ENCODE measurements around the gene SREBF2. TPM values are rescaled to one million over a fixed set of nuclear protein-coding genes. Genes with fewer than 3 reads are reported as not detected.
"Not testable (repeated sequence)": the region's sequence is repeated elsewhere in the genome, so short reads cannot be mapped to it uniquely, and the experiment has no call there.

Gene SREBF2
- total RNA-seq, 2 experiments from 2014 or later: 101 to 105 TPM

DNA sequence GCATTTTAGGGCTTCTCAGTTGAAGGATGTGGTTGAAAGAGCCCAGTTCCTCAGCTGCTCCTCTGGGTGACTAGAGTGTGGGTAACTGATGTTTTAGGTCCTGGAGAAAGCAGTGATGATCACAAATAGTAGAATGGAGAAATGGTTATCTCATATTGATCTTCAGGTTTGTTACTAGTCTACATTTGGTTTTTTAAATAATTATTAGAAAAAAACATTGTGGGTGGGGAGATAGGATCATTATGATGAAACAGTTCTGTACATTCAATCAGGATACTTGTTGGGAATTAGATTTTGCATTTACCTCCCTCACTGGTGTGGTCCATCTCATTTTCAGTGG, 24.9 kb downstream of the SREBF2 start:
- POLR2A ChIA-PET: interaction anchor here (0.6 to 1.8 kb wide), 9 partner anchors 13 to 758 kb away, joined by 3 to 13 read pairs (median 4); partner anchors contain the start of gene SREBF2
- CTCF ChIA-PET: interaction anchor here (0.7 to 4.0 kb wide), 18 partner anchors 9 to 161 kb away, joined by 3 to 20 read pairs (median 4); partner anchors contain the start of genes CENPM and SREBF2
- Mint-ChIP-seq H3K27me3 (no peaks in the 10 kb centered on the region), H3K36me3 (ENCODE audit: low read depth) (peaks cover 29% of the 10 kb centered on the region), H3K9me3 (ENCODE audit: low read depth) (no peaks in the 10 kb centered on the region), H3K4me1 (peaks cover 79% of the 10 kb centered on the region), H3K27ac (peak overlapping the region; percentile 95), H3K4me3 (no peak overlapping the region)
- no peak for ATAC-seq
- intact Hi-C loops (cut with DNase I, micrococcal nuclease): loop anchor here (1.0 to 5.0 kb wide), 8 partner anchors 15 to 907 kb away; partner anchors contain the start of genes CCDC134 (in 1 of the 2), MEI1 (in 1 of the 2), RBX1 (in 1 of the 2) and SREBF2 (in 1 of the 2)
- DNase-seq: no peak

DNA sequence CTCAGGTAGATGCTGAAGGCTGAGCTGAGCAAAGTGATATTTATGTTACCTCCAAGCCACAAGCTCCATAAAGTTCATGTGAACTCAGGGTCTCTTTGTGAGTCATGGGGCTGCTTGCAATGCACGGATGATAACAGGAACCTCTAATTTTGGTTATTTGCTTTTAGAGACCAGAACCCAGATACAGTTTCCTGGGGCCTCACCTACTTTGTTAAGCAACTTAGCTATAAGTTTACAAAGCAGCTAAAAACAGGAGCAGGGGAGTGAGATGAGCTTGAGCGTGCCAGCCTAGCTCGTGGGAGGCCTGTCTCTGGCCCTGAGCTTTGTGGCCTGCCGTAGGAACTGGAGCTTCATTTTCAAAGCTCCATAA, 29.2 kb downstream of the SREBF2 start:
- intact Hi-C loops (cut with DNase I, micrococcal nuclease): loop anchor here (1.0 kb wide), 4 partner anchors 11 to 78 kb away; partner anchors contain the start of gene SREBF2 (in 1 of the 2)
- Mint-ChIP-seq H3K27ac (peak overlapping the region; percentile 95), H3K4me3 (peak overlapping the region; percentile 66), H3K9me3 (ENCODE audit: low read depth) (no peaks in the 10 kb centered on the region), H3K27me3 (no peaks in the 10 kb centered on the region), H3K36me3 (ENCODE audit: low read depth) (peaks cover 33% of the 10 kb centered on the region), H3K4me1 (peaks cover 85% of the 10 kb centered on the region)
- ATAC-seq (peak; percentile 61), DNase-seq (peak; percentile 74)
- ChIA-PET POLR2A (interaction anchor here (0.6 to 2.7 kb wide), 24 partner anchors 10 to 229 kb away, joined by 3 to 62 read pairs (median 6); partner anchors contain the start of genes CCDC134, CENPM, NDUFA6 and SREBF2), CTCF (interaction anchor here (0.6 to 2.9 kb wide), 22 partner anchors 10 to 582 kb away, joined by 3 to 30 read pairs (median 4); partner anchors contain the start of genes CCDC134 and SREBF2)

DNA sequence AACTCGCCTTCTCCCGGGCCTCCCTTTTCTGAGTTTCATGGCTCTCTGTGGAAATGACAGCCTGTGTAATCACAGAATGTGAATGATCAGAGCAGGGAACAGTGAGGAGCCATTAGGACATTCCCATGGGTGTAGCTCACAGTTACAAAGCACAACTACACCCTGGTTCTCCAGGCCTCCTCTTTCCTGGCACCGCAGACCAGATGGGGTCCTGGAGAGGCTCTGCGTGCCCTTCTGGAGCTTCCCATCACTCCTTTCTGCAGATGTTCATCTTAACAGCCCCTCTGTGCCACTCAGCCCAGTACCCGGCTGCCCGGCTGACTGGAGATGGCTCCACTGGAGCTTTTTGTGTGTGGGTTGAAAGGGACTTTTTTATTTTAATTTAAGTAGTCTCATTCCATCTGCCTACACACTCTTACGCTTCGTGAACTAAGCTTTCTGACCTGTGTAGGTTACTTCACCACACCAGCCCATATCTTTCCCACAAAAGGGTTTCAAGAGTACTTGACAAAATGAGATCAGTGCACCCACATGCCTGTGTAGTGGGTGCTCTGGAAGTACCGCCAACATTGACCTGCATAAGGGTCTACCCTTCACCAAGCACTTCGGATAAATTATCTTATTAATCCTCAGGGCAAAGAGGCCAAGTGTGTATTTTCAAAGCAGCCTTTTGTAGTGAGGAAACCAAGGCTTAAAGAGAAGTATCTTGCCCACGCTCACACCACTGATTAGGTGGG, 29.8 kb downstream of the SREBF2 start:
- Mint-ChIP-seq H3K4me1 (peaks cover 81% of the 10 kb centered on the region), H3K27me3 (no peaks in the 10 kb centered on the region), H3K36me3 (ENCODE audit: low read depth) (peaks cover 36% of the 10 kb centered on the region), H3K27ac (peak overlapping the region; percentile 95), H3K4me3 (peak overlapping the region; percentile 66), H3K9me3 (ENCODE audit: low read depth) (no peaks in the 10 kb centered on the region)
- ChIA-PET POLR2A (interaction anchor here (0.6 to 2.7 kb wide), 24 partner anchors 9 to 228 kb away, joined by 3 to 62 read pairs (median 6); partner anchors contain the start of genes CCDC134, CENPM, NDUFA6 and SREBF2), CTCF (interaction anchor here (0.6 to 2.9 kb wide), 24 partner anchors 9 to 1795 kb away, joined by 3 to 30 read pairs (median 4); partner anchors contain the start of genes CCDC134 and SREBF2)
- ATAC-seq: peak; percentile 72
- intact Hi-C loops (cut with DNase I, micrococcal nuclease): loop anchor here (1.0 kb wide), 4 partner anchors 11 to 78 kb away; partner anchors contain the start of gene SREBF2 (in 1 of the 2)
- DNase-seq: peak; percentile 79

DNA sequence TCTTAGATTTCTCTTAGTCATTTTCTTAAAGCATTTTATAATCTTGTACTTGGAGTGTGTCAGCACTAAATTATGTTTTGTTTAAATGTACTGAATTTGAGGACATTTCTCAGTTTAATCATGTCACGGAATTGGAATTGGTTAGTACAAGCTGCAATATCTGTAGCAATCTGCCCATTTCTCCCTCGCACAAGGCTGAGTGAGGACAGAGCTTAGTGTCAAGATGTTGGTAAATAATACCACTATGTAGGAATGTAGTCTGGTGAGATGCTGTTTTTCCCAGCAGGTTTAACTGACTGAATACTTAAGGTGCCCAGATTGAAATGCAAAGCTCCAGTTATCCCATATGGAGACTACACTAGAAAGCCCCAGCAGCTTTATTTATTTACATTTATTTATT, 30.6 kb downstream of the SREBF2 start:
- H3K27me3 Mint-ChIP-seq: no peaks in the 10 kb centered on the region
- peak overlapping the region; percentile 66 for H3K4me3 Mint-ChIP-seq
- H3K36me3 Mint-ChIP-seq (ENCODE audit: low read depth): peaks cover 41% of the 10 kb centered on the region
- H3K27ac Mint-ChIP-seq: peak overlapping the region; percentile 95
- peaks cover 74% of the 10 kb centered on the region for H3K4me1 Mint-ChIP-seq
- no peak for DNase-seq
- POLR2A ChIA-PET: interaction anchor here (0.9 to 2.7 kb wide), 7 partner anchors 9 to 83 kb away, joined by 3 to 62 read pairs (median 12); partner anchors contain the start of genes CCDC134, CENPM and SREBF2
- ATAC-seq: no peak
- no peaks in the 10 kb centered on the region for H3K9me3 Mint-ChIP-seq (ENCODE audit: low read depth)
- intact Hi-C loops (cut with DNase I, micrococcal nuclease): no loop called here
- CTCF ChIA-PET: interaction anchor here (1.2 to 2.9 kb wide), 6 partner anchors 9 to 41 kb away, joined by 4 to 30 read pairs (median 11); no protein-coding TSS in a partner anchor

DNA sequence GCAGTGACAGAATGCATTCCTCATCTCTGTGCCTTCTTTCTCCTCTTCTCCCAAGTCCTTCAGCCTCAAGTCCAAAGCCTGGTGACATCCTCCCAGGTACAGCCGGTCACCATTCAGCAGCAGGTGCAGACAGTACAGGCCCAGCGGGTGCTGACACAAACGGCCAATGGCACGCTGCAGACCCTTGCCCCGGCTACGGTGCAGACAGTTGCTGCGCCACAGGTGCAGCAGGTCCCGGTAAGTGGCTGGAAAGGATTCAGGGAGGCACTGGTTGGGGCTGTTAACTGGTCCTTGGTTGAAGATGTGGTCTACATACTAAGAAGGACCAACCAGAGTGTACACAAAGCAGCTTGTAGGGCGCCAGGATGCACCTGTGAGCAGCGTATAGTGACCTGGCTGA, 35.7 kb downstream of the SREBF2 start:
- ChIA-PET POLR2A (interaction anchor here (0.7 kb wide), 1 partner anchor 76 kb away, joined by 3 read pairs; no protein-coding TSS in a partner anchor), CTCF (no interaction called here)
- no peaks in the 10 kb centered on the region for H3K9me3 Mint-ChIP-seq (ENCODE audit: low read depth)
- H3K4me3 Mint-ChIP-seq: no peak overlapping the region
- intact Hi-C loops (cut with DNase I, micrococcal nuclease): no loop called here
- H3K27ac Mint-ChIP-seq: no peak overlapping the region
- H3K4me1 Mint-ChIP-seq: peaks cover 57% of the 10 kb centered on the region
- no peak for DNase-seq
- no peaks in the 10 kb centered on the region for H3K27me3 Mint-ChIP-seq
- no peak for ATAC-seq
- H3K36me3 Mint-ChIP-seq (ENCODE audit: low read depth): peaks cover 66% of the 10 kb centered on the region

DNA sequence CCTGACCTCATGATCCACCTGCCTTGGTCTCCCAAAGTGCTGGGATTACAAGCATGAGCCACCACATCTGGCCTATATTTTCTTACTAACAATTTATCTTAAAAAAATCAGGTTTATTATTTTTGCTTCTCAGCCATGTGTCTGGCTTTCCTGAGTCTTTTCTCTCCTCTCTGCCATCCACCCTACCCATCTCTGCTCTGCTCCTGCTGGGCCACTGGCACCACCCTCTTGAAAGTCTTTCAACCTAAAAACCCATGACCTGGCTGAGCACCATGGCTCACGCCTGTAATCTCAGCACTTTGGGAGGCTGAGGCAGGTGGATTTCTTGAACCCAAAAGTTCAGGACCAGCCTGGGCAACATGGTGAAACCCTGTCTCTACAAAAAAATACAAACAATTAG, 37.2 kb downstream of the SREBF2 start:
- intact Hi-C loops (cut with DNase I, micrococcal nuclease); DNase-seq; H3K4me3 Mint-ChIP-seq; H3K9me3 Mint-ChIP-seq (ENCODE audit: low read depth); CTCF ChIA-PET; H3K27ac Mint-ChIP-seq; ATAC-seq; H3K27me3 Mint-ChIP-seq; POLR2A ChIA-PET: not testable (repeated sequence)
- Mint-ChIP-seq H3K4me1 (peaks cover 61% of the 10 kb centered on the region), H3K36me3 (ENCODE audit: low read depth) (peaks cover 77% of the 10 kb centered on the region)

DNA sequence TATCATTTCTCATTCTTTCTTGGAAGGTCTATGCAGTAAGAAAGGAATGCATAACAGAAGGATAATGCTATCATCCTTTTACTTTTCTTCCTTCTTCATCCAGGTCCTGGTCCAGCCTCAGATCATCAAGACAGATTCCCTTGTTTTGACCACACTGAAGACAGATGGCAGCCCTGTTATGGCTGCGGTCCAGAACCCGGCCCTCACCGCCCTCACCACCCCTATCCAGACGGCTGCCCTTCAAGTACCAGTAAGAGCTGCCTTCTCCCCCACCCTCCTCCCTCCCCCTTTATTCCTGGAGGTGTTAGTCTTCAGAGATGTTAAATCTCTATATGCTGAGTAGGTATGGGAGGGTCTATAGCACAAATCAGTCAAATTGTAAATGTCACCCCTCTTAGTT, 37.9 kb downstream of the SREBF2 start:
- no peak for DNase-seq
- POLR2A ChIA-PET: interaction anchor here (3.2 kb wide), 1 partner anchor 8 kb away, joined by 62 read pairs; no protein-coding TSS in a partner anchor
- no peak overlapping the region for H3K4me3 Mint-ChIP-seq
- H3K4me1 Mint-ChIP-seq: peaks cover 62% of the 10 kb centered on the region
- ATAC-seq: no peak
- CTCF ChIA-PET: interaction anchor here (0.7 to 2.7 kb wide), 2 partner anchors 8 to 55 kb away, joined by 3 to 30 read pairs; no protein-coding TSS in a partner anchor
- no peaks in the 10 kb centered on the region for H3K27me3 Mint-ChIP-seq
- intact Hi-C loops (cut with DNase I, micrococcal nuclease): no loop called here
- H3K9me3 Mint-ChIP-seq (ENCODE audit: low read depth): no peaks in the 10 kb centered on the region
- peaks cover 79% of the 10 kb centered on the region for H3K36me3 Mint-ChIP-seq (ENCODE audit: low read depth)
- no peak overlapping the region for H3K27ac Mint-ChIP-seq

DNA sequence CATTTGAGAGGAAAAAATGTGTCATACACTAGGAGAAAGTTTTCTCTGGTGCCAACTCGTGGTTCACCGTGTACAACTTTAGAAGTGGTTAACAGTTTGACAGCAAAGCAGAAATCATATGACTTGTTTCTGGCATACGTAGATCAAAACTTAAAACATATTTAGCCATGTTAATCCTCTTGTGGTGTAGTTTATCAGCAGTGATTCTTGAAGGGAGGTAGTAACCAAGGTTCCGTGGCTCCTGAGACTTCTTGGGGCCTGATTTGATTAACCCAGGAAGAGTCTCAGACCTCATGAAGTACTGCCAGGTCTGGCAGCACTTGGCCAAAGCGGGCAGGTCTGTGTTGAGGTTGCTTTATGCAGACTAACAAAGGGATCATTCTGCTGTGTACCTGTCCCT, 40.5 kb downstream of the SREBF2 start:
- DNase-seq (peak; percentile 70), ATAC-seq (peak; percentile 86)
- H3K27ac Mint-ChIP-seq: peak overlapping the region; percentile 87
- POLR2A ChIA-PET: interaction anchor here (0.6 to 3.2 kb wide), 8 partner anchors 11 to 73 kb away, joined by 3 to 62 read pairs (median 7); partner anchors contain the start of gene CCDC134
- CTCF ChIA-PET: interaction anchor here (0.6 to 4.0 kb wide), 11 partner anchors 10 to 269 kb away, joined by 3 to 30 read pairs (median 3); no protein-coding TSS in a partner anchor
- H3K27me3 Mint-ChIP-seq: no peaks in the 10 kb centered on the region
- H3K4me1 Mint-ChIP-seq: peaks cover 73% of the 10 kb centered on the region
- peaks cover 77% of the 10 kb centered on the region for H3K36me3 Mint-ChIP-seq (ENCODE audit: low read depth)
- peak overlapping the region; percentile 66 for H3K4me3 Mint-ChIP-seq
- H3K9me3 Mint-ChIP-seq (ENCODE audit: low read depth): no peaks in the 10 kb centered on the region
- intact Hi-C loops (cut with DNase I, micrococcal nuclease): loop anchor here (1.0 to 2.0 kb wide), 8 partner anchors 11 to 73 kb away; partner anchors contain the start of genes CCDC134 (in 1 of the 2) and SREBF2 (in 1 of the 2)

DNA sequence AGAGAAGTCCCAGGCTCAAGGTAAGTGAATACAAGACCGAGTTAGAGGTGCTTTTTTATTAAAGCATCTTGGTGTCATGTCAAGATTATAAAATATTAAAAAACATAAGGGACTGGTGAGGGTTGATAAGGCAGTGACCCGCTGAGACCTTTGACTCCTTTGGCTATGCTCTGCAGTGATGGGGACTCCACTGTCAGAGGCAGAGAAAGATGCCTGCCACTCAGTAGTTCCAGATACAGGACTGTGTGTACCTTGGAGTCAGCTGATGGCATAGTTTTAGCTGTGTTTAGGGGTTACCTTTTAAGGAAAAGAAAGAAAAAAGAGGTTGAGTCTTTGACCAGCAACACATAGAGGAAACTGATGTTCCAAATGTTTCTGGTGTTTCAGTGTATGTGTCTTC, 41.2 kb downstream of the SREBF2 start:
- intact Hi-C loops (cut with DNase I, micrococcal nuclease): no loop called here
- no peak for ATAC-seq
- no peak for DNase-seq
- ChIA-PET CTCF (interaction anchor here (0.6 to 4.0 kb wide), 4 partner anchors 11 to 52 kb away, joined by 3 to 23 read pairs (median 9); no protein-coding TSS in a partner anchor), POLR2A (interaction anchor here (0.8 to 3.4 kb wide), 4 partner anchors 11 to 51 kb away, joined by 3 to 57 read pairs (median 4); no protein-coding TSS in a partner anchor)
- H3K27me3 Mint-ChIP-seq: no peaks in the 10 kb centered on the region
- peaks cover 79% of the 10 kb centered on the region for H3K4me1 Mint-ChIP-seq
- H3K27ac Mint-ChIP-seq: peak overlapping the region; percentile 87
- H3K4me3 Mint-ChIP-seq: peak overlapping the region; percentile 66
- peaks cover 78% of the 10 kb centered on the region for H3K36me3 Mint-ChIP-seq (ENCODE audit: low read depth)
- H3K9me3 Mint-ChIP-seq (ENCODE audit: low read depth): no peaks in the 10 kb centered on the region

DNA sequence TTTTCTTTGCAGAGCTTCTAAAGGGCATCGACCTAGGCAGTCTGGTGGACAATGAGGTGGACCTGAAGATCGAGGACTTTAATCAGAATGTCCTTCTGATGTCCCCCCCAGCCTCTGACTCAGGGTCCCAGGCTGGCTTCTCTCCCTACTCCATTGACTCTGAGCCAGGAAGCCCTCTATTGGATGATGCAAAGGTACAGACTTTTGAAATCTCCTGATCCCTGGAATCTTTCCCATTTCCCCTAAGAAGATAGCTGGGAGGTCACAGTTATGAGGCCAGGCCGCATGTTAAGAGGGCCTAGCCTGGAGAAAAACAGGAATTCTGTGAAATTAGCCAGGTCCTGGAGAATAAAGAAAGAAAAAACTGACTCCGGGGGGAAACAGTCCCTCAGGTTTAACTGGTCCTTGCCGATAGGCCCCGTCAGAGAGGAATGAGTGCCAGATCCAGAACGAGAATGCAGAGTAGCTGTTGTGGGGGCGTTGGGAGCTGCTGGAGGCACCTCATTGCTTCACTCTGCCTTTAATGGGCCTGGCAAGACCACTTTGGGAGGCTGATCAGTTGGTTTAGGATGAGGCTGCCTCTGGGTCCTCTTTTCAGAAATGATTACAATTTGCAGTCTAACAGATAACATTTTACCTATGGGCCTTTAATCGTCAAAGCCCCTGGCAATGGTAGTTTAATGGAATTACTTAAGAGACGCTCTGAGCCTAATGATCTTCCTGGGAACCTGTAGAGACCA, 42.8 kb downstream of the SREBF2 start:
- ChIA-PET POLR2A (interaction anchor here (0.6 to 3.4 kb wide), 6 partner anchors 13 to 65 kb away, joined by 3 to 57 read pairs (median 6); partner anchors contain the start of gene SREBF2), CTCF (interaction anchor here (0.6 to 4.0 kb wide), 10 partner anchors 13 to 203 kb away, joined by 3 to 23 read pairs (median 4); partner anchors contain the start of gene CCDC134)
- Mint-ChIP-seq H3K27me3 (no peaks in the 10 kb centered on the region), H3K36me3 (ENCODE audit: low read depth) (peaks cover 84% of the 10 kb centered on the region), H3K4me3 (peak overlapping the region; percentile 66), H3K9me3 (ENCODE audit: low read depth) (no peaks in the 10 kb centered on the region), H3K4me1 (peaks cover 82% of the 10 kb centered on the region), H3K27ac (peak overlapping the region; percentile 84)
- intact Hi-C loops (cut with DNase I, micrococcal nuclease): loop anchor here in 1 of 2 experiments (5.0 kb wide), 1 partner anchor 37 kb away; no protein-coding TSS in a partner anchor
- ATAC-seq: no peak
- no peak for DNase-seq
